ENCODE measurements around the gene MED7. TPM values are rescaled to one million over a fixed set of nuclear protein-coding genes. Genes with fewer than 3 reads are reported as not detected.
A peak's percentile ranks its signal among the peaks of the same experiment; 100 is the strongest.

The MED7 gene
- total RNA-seq, 1 donor from 2014 or later, result 9.6 TPM

DNA sequence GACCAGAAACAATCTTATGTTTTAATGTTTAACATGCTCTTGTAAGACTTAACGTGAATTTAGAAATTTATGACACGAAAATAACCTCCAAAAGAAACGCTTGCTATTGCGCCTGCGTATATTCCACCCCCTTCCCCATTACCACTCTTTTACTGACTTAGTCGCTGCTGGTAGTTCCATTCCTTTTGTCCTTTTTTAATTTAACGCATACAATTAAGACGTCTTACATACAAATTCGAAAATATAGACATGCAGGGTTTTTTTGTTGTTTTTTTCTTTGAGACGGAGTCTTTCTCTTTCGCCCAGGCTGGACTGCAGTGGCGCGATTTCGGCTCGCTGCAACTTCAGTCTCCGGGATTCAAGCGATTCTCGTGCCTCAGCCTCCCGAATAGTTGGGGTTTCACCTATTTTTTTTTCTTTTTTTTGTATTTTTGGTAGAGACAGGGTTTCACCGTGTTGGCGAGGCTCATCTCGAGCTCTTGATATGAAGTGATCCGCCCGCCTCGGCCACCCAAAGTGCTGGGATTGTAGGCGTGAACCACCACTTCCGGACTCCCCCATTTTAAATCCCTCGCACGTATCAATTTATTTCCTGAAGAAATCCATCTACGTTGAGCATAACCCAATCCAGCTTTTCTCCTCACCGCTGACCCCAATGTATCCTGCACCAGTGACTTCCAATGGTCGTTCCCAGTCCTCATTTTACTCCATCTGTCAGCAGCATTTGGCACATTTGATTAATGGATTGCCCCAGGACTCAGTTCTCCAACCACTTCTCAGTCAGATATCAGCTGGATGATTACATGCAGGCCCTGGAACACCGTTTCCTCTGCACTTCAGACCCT is 684 bp upstream of the MED7 start:
- TF ChIP-seq, protein P1, sequence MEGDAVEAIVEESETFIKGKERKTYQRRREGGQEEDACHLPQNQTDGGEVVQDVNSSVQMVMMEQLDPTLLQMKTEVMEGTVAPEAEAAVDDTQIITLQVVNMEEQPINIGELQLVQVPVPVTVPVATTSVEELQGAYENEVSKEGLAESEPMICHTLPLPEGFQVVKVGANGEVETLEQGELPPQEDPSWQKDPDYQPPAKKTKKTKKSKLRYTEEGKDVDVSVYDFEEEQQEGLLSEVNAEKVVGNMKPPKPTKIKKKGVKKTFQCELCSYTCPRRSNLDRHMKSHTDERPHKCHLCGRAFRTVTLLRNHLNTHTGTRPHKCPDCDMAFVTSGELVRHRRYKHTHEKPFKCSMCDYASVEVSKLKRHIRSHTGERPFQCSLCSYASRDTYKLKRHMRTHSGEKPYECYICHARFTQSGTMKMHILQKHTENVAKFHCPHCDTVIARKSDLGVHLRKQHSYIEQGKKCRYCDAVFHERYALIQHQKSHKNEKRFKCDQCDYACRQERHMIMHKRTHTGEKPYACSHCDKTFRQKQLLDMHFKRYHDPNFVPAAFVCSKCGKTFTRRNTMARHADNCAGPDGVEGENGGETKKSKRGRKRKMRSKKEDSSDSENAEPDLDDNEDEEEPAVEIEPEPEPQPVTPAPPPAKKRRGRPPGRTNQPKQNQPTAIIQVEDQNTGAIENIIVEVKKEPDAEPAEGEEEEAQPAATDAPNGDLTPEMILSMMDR (IDR thresholded peaks at IDR 0.05; ENCODE audit: insufficient read depth, low read depth, low read length), result no peak
- TF ChIP-seq EZH2 (IDR thresholded peaks at IDR 0.05; ENCODE audit: insufficient read depth, low read length), result no peak
- Histone ChIP-seq H3K4me1 (ENCODE audit: insufficient read depth, low read length) (peaks cover 10% of the 10 kb centered on the region), H3K9me3 (ENCODE audit: insufficient read depth, low read depth, low read length) (no peaks in the 10 kb centered on the region), H2AFZ (ENCODE audit: low read depth, low read length) (peak overlapping the region; percentile 90), H3K36me3 (ENCODE audit: insufficient read depth, low read length) (peaks cover 5% of the 10 kb centered on the region), H3K27me3 (ENCODE audit: insufficient read depth, low read length) (no peaks in the 10 kb centered on the region), H3K27ac (ENCODE audit: low read depth, low read length) (peak overlapping the region; percentile 91), H3K4me3 (ENCODE audit: insufficient read depth, low read depth, low read length) (peak overlapping the region; percentile 94), H3K4me2 (ENCODE audit: low read length) (peak overlapping the region; percentile 90), H3K9ac (ENCODE audit: low read length) (peak overlapping the region; percentile 95), H3K79me2 (ENCODE audit: insufficient read depth, low read length) (peaks cover 41% of the 10 kb centered on the region), H4K20me1 (ENCODE audit: insufficient read depth, low read length) (no peaks in the 10 kb centered on the region)
- FAIRE-seq (no peak), DNase-seq (ENCODE audit: low read depth) (no peak)
- Mint-ChIP-seq H3K9me3 (ENCODE audit: unreplicated experiment) (no peaks in the 10 kb centered on the region), H3K36me3 (ENCODE audit: low read depth, unreplicated experiment) (no peaks in the 10 kb centered on the region), H3K27me3 (ENCODE audit: low read depth, unreplicated experiment) (no peaks in the 10 kb centered on the region), H3K4me1 (ENCODE audit: low read depth, unreplicated experiment) (no peaks in the 10 kb centered on the region), H3K27ac (ENCODE audit: unreplicated experiment) (peak overlapping the region; percentile 80), H3K4me3 (ENCODE audit: unreplicated experiment) (peak overlapping the region; percentile 87)

DNA sequence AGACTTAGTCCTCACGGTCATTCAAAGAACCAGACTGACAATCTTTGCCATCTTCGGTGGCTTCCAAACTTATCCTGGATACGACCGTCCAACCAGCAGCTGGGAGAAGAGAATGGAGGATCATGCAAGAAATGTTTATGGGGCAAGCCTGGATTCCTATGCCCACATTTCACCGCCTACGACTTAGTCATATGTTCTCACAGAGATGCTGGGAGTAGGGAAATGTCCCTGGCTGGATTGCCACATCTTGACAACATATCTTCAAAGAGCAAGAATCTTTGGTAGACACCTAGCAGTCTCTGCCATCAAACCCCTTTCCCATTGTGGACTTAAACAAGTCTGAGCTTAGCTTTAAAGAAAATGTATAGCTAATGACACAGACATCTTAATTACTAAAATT is 5.0 kb downstream of the MED7 start:
- Histone ChIP-seq H3K36me3 (ENCODE audit: insufficient read depth, low read length) (peaks cover 15% of the 10 kb centered on the region), H3K9ac (ENCODE audit: low read length) (no peak overlapping the region), H4K20me1 (ENCODE audit: insufficient read depth, low read length) (peaks cover 14% of the 10 kb centered on the region), H2AFZ (ENCODE audit: low read depth, low read length) (no peak overlapping the region), H3K4me3 (ENCODE audit: insufficient read depth, low read depth, low read length) (no peak overlapping the region), H3K27me3 (ENCODE audit: insufficient read depth, low read length) (no peaks in the 10 kb centered on the region), H3K4me1 (ENCODE audit: insufficient read depth, low read length) (peaks cover 5% of the 10 kb centered on the region), H3K79me2 (ENCODE audit: insufficient read depth, low read length) (peaks cover 41% of the 10 kb centered on the region), H3K27ac (ENCODE audit: low read depth, low read length) (no peak overlapping the region), H3K4me2 (ENCODE audit: low read length) (no peak overlapping the region), H3K9me3 (ENCODE audit: insufficient read depth, low read depth, low read length) (no peaks in the 10 kb centered on the region)
- Mint-ChIP-seq H3K9me3 (ENCODE audit: unreplicated experiment) (no peaks in the 10 kb centered on the region), H3K4me1 (ENCODE audit: low read depth, unreplicated experiment) (peaks cover 5% of the 10 kb centered on the region), H3K27ac (ENCODE audit: unreplicated experiment) (peak overlapping the region; percentile 81), H3K27me3 (ENCODE audit: low read depth, unreplicated experiment) (no peaks in the 10 kb centered on the region), H3K36me3 (ENCODE audit: low read depth, unreplicated experiment) (peaks cover 4% of the 10 kb centered on the region), H3K4me3 (ENCODE audit: unreplicated experiment) (no peak overlapping the region)
- DNase-seq (ENCODE audit: low read depth) (no peak), FAIRE-seq (no peak)
- TF ChIP-seq, protein P1 (IDR thresholded peaks at IDR 0.05; ENCODE audit: insufficient read depth, low read depth, low read length), result no peak
- no peak for TF ChIP-seq EZH2 (IDR thresholded peaks at IDR 0.05; ENCODE audit: insufficient read depth, low read length)

DNA sequence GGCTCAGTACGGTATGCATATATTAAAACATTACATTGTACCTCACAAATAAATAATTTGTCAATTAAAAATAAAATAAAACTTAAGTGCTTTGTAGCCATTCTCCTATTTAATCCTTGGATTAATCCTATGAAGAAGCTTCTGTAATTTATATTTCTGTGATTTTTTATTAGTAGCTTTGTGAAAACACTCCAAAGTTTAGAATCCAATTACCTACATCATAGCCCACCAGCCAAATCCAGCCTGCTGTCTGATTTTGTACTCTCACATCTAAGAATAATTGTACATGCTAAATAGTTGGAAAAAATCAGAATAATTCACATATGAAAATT is 10.4 kb downstream of the MED7 start:
- Histone ChIP-seq H3K4me2 (ENCODE audit: low read length) (no peak overlapping the region), H3K36me3 (ENCODE audit: insufficient read depth, low read length) (peaks cover 2% of the 10 kb centered on the region), H2AFZ (ENCODE audit: low read depth, low read length) (no peak overlapping the region), H3K27me3 (ENCODE audit: insufficient read depth, low read length) (no peaks in the 10 kb centered on the region), H3K27ac (ENCODE audit: low read depth, low read length) (no peak overlapping the region), H3K4me1 (ENCODE audit: insufficient read depth, low read length) (no peaks in the 10 kb centered on the region), H4K20me1 (ENCODE audit: insufficient read depth, low read length) (peaks cover 5% of the 10 kb centered on the region), H3K9ac (ENCODE audit: low read length) (no peak overlapping the region), H3K9me3 (ENCODE audit: insufficient read depth, low read depth, low read length) (no peaks in the 10 kb centered on the region), H3K79me2 (ENCODE audit: insufficient read depth, low read length) (no peaks in the 10 kb centered on the region), H3K4me3 (ENCODE audit: insufficient read depth, low read depth, low read length) (no peak overlapping the region)
- H3K27me3 Mint-ChIP-seq (ENCODE audit: low read depth, unreplicated experiment), result no peaks in the 10 kb centered on the region
- no peak for FAIRE-seq
- peaks cover 3% of the 10 kb centered on the region for H3K4me1 Mint-ChIP-seq (ENCODE audit: low read depth, unreplicated experiment)
- H3K27ac Mint-ChIP-seq (ENCODE audit: unreplicated experiment), result no peak overlapping the region
- no peaks in the 10 kb centered on the region for H3K9me3 Mint-ChIP-seq (ENCODE audit: unreplicated experiment)
- TF ChIP-seq EZH2 (IDR thresholded peaks at IDR 0.05; ENCODE audit: insufficient read depth, low read length), result no peak
- TF ChIP-seq, protein P1 (IDR thresholded peaks at IDR 0.05; ENCODE audit: insufficient read depth, low read depth, low read length), result no peak
- no peaks in the 10 kb centered on the region for H3K36me3 Mint-ChIP-seq (ENCODE audit: low read depth, unreplicated experiment)
- DNase-seq (ENCODE audit: low read depth), result no peak
- no peak overlapping the region for H3K4me3 Mint-ChIP-seq (ENCODE audit: unreplicated experiment)
